HG03565 (cell line): Measurements from ENCODE around the gene LAMTOR1.

ENCODE experiments used
- ATAC-seq: cut with Tn5 transposase; IDR thresholded peaks from one replicate; pipeline ENCODE4 v1.9.1; 2021; ENCODE audit warnings: mild to moderate bottlenecking, moderate library complexity; ENCODE audit not compliant: unreplicated experiment

The LAMTOR1 gene

DNA sequence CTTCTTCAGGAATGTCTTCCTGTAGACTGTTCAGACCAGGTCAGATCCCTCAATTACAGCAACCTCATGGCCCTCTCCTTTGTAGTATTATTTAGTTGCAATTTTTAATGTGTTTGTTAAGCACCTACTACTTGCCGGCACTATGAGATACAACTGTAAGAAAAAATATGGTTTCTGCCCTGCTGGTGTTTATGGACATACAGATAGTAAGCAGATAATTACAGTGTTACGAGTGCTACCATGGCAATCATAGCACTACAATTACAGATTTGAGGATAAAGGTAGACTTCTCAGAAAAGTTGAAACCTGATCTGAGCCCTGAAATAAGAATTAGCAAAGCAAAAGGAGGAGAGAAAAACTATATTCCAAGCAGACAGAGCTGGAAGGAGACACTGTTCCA, 19.7 kb downstream of the LAMTOR1 start:
- no peak for ATAC-seq

DNA sequence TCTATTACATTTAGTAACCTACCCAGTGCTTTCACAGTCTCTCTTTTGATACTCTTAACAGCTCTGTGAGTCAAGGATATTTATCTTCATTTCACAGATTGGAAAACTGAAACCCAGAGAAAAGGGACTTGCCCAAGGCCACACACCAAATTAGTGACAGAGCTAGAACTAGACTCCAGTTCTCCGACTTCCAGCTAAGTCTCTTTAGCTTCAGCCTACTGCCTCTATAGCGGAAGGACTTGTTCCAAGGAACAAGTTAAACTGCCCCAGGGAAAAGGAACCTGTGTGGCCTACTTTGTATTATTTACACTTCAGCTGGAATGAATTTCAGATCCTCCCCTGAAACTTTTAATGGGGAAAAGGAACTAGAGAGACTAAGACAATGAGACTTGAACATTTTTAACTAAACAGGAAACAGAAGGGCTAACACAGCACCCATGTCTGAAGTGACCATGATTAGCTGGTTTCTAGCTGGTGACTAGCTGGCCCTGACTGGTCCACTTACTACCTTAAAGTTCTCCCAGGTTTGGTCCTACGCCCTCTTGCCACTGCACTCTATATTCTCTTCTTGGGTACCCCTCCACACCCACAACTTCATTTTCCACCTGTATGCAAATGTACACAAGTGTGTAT, 21.2 kb downstream of the LAMTOR1 start:
- no peak for ATAC-seq

DNA sequence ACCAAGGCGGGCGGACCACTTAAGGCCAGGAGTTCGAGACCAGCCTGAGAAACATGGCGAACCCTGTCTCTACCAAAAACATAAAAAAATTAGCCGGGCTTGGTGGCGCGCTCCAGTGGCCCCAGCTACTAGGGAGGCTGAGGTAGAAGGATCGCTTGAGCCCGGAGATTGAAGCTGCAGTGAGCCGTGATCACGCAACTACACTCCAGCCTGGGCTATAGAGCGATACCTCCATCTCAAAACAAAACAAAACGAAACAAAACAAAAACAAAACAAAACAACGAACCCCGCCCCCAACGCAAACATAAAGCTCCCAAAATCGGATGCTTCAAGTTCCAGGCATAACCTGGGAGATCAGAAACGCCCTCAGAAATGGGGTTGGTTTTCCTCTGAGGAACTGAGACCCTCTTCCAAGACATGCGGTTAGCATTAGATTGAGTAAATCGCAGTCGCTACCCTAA, 21.9 kb downstream of the LAMTOR1 start:
- no peak for ATAC-seq

DNA sequence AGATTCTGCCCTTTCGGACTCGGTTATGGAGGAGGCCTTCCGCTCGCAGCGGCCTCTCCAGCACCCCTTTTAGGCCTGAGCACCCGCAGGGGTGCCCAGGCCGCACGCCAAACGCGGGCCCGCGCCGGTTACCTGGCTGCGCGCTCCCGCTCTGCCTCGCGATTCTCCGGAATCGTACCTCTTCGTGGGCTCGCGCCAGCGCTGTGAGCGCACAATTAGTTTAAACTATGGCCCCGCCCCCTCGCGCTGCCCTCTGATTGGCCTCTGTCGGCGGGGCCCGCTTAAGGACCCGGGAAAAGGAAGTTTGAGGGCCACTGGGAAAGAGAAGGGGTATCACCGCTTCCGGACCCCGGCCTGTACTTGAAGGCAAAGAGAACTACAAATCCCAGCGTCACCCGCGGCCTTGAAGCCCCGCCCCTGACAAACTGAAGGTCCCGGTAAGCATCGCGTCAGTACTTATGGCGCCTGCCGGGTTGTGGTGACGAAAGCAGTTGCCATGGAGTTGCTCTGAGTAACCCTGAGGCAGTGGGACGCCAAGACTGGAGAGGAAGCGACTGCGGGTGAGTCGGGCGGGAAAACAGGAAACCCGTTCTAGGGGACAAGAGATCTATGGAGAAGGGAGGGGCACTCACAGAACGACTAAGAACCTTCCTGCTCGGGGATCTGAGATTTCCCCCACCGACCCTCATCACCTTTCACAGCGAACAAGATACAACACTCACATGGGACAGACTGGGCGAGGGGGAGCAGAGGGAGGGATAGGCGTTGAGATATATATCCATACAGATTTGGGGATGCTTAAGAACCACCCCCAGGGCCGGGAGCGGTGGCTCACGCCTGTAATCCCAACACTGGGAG, 22.5 kb downstream of the LAMTOR1 start, which contains the start of the genes LRRC51 and NUMA1:
Gene LRRC51 (plus strand): TSS at position 525 of the 858 bp plus-strand sequence. CDS start 8,234 bp downstream, outside the sequence.
Gene NUMA1 (minus strand): TSS at position 217 of the 858 bp plus-strand sequence. CDS start 44,599 bp downstream, outside the sequence.
- ATAC-seq, result peak; percentile 83

DNA sequence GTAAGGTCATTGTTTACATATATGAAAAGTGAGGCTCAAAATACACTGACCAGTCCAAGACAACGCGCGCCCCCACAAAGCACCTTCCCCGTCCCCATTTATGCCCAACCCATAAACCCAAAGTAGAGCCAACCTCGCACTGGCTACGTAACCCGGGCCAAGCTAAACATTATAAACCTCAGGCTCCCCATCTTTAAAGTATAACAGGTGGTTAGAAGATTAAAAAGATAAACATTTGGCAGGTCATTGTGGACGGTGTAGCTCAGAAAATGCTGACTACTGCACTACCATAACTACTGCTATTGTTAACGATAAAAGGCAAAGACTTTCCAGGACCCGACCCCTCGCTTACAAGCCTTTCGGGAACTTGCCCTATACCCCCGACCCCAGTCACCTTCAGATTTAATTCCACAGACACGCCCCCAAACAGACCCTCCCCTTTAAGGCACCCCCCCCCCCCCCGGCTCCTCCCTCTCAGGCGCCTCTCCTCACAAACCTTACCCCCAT, 23.2 kb downstream of the LAMTOR1 start:
- ATAC-seq, result no peak

DNA sequence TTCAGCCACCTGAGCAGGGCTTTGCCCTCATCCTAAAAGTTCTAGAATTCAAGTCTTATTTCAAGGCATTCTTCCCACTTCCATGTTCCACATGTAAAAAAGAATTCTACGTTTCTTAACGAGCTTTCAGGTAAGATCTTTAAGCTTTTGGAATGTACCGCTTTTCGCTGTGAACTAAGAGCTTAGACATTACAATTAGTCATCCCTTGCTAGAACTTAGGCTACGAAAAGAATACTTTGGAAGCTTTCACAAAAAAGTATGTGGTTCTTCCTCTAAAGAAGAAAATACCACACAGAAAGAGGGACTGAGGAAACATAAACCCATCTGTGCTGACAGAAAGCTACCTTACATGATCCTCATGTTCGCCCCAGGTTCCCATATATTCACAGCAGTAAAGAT, 24.6 kb downstream of the LAMTOR1 start:
- no peak for ATAC-seq

DNA sequence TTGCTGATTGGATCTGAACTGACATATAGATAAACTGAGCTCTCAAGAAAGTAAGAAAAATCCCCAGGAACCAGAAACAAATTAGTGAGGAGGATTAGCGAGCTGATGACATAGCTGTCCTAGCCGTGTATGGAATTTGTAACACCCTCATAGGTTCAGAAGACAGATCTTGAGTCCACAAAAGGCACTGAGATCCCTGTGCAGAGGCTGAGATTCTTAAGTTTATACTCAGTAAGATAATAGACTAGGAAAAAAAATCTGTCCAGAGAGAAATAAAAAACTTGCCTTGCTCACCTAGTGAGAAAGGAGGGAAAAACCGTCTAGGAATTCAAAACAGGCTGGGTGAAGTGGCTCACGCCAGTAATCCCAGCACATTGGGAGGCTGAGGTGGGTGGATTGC, 27.3 kb downstream of the LAMTOR1 start:
- no peak for ATAC-seq

DNA sequence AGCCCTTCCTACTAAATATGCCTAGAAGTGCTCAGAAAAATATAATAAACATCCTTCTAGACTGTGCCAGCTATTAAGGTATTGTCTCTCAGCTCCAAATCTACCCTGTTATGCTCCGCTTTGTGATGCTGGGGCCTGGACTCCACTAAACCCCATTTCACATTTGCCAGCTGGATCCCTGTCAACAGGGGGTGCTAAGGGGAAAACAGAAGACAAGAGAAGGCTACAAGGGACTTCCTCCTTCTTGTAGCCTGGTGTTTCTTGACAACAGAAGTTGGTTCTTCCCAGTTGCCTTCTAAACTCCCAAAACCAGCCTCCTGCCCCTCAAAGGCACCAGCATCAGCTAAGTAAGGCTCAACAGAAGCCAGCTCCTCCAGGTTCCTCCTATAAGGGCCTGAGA, 28.0 kb downstream of the LAMTOR1 start:
- ATAC-seq, result no peak

DNA sequence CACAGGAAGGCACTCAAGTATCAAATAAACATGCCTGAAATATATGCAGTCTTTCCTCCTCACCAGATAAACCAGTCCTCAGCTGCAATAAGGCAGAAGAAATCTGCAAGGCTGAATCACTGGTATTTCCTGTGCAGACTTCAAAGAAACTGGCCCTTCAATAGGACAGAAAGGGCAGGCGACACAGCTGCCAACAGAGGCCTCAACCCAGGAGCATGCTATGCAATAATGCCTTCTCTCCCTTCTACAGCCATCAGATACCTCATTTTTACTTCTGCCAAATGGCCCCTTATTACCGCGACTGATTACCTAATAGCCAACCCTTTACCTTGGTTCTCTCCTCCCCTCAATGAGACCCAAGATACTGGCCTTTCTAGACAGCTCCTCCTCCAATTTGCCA, 30.7 kb downstream of the LAMTOR1 start:
- ATAC-seq, result no peak

DNA sequence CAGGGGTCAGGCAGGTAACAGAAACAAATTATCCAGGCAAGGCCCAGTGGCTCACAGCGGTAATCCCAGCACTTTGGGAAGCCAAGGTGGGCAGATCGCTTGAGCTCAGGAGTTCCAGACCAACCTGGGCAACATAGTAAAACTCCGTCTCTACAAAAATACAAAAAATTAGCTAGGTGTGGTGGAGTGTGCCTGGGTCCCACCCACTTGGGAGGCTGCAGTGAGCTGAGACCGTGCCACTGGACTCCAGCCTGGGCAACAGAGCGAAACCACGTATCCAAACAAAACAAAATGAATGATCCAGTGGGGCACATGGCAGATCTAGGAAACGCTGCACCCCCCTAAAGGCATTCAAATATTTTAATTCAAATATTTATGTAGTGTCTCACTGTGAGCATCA, 32.6 kb downstream of the LAMTOR1 start:
- ATAC-seq, result no peak

DNA sequence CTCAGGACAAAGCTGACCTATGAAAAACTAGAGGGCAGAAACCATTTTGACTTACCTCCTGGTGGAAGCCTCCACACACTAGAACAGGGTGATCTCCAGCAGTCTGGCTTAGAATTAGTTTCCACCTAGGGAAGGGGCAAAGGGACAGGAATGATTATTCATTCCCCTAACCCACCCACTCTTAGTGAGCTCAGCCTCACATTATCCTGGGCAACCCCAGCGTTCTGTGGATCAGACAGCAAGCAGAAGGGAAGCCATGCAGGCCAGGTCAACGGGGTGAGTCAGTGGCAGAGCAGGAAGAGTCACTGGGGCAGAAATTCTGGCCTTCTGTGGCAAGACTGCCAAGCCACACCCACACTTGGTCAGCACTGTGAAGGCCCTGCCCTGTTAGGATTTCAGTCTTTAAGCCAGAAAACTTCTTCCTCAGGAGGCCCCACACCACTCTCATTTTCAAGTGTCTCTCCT, 33.3 kb downstream of the LAMTOR1 start:
- no peak for ATAC-seq

DNA sequence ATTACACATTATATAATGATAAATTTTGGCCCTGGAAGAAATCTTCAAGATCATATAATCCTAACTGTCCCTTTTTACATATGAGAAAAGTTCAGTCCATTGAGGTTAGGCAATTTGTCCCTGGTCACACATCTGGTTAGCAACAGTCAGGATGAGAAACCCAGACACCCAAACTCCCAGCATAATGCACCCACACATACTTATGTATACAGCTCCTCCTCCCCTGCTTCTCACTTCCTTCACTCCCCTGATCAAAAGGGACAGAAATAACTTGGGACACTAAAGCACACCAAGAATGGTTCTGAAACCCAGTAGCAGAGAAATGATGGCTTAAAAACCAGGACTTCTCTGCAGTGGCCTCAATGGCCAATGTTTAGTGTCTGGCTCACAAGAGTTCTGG, 33.9 kb downstream of the LAMTOR1 start:
- no peak for ATAC-seq

DNA sequence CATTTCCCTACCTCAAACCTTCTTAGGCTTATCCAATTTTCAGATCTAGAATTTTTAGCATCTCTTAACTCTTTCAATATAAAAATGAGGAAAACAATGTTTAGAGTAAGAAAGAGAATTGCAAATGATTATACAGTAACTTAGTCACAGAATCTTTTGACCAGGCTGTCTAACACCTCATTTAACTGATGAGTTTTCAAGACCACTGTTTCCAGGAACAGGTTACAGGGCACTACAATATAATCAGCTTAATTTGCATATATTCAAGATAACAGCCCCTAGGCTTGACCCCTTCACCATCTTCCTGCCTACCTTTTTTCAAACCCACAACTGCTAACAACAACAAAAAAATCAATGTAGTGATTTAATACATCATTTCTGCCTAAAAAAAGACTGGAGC, 35.4 kb downstream of the LAMTOR1 start:
- no peak for ATAC-seq

DNA sequence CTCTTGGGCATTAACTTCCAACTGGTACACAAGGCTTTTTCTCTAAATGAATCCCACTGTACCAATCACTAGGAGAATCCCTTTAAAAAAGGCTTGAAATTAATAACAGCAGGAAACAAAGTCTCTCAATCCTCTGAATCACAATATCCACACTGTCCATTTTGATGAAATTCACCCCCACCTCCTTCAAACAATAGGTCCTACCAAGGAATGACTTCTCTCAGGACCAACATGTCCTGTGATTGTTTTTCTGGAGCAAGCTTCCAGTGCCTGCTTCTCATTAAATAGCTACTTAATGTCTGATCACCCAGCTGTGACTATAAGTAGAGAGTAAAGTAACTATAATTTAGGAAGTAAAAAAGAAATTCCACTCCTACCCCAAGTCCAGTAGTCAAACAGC, 35.8 kb downstream of the LAMTOR1 start:
- no peak for ATAC-seq

DNA sequence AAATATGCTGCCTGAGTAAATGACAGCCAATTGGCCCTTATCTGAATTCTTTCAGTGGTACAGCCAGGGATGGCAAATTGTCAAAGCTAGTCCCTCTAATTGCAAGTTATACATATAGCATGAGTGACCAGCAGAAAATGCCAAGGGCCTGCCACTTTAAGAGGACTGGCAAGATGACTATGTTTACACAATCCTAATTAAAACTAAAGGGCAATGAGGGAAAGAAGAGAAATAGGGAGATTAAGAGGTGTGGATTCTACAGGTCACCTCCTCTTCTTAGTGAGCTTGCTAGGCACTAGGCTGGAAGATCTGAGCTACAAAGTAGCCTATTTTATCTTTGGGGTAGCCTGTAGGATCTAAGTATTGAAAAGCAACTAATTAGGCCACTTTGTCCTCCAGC, 36.2 kb downstream of the LAMTOR1 start:
- no peak for ATAC-seq

DNA sequence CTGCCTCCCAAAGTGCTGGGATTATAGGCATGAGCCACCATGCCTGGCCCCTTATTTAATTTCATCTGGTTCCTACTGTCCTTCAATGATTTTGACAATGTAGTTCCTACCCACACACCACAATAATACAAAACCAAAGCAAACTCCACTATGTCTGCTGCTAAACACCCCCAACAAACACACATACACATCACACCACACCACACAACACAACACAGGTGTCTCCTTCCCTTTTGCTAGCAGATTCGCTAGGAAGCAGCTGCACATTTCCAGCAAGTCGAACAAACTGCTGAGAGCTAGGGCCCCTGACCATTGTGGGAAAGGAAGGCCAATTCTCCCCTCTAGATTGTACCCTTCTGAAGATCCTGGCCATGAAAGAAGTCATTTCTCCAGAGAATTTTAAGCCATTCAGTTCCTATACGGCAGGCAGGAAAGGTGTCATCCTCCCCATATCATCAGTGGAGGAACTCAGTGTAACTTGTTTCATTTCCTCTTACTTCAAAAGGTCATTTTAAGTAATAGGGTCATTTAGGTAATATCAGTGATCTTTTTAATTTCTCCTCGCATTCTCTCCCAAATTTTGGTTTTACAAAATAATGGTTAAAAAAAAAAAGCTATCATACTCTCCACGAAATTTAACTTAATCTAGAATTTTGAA, 41.2 kb downstream of the LAMTOR1 start:
- no peak for ATAC-seq

DNA sequence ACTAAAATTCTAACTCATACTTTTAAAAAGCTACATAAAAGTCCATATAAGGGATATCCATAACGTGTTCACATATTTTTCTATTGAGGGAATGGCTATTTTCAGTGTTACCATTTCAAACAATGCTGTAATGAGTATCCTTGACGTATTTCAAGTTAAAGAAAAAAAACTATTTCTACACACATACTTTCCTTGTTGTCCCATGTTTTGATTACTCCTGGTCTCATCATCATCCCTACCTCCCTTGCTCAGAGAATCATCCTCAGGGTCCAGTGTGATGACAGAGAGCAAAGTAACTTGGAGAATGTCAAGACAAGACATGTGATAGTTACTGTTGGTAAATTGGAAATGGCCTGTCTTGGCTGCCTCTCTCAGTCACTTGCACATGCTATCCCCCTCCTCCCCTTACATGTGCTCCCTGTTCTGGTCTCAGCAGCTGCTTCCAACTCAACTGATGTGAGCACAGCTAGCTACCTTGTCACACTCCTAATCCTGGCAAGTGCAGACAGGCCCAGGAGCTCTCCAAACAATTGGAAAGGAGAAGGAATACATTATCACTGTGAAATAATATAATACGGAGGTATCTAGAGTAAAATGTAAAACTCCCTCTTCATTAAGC, 44.6 kb downstream of the LAMTOR1 start:
- ATAC-seq, result no peak

DNA sequence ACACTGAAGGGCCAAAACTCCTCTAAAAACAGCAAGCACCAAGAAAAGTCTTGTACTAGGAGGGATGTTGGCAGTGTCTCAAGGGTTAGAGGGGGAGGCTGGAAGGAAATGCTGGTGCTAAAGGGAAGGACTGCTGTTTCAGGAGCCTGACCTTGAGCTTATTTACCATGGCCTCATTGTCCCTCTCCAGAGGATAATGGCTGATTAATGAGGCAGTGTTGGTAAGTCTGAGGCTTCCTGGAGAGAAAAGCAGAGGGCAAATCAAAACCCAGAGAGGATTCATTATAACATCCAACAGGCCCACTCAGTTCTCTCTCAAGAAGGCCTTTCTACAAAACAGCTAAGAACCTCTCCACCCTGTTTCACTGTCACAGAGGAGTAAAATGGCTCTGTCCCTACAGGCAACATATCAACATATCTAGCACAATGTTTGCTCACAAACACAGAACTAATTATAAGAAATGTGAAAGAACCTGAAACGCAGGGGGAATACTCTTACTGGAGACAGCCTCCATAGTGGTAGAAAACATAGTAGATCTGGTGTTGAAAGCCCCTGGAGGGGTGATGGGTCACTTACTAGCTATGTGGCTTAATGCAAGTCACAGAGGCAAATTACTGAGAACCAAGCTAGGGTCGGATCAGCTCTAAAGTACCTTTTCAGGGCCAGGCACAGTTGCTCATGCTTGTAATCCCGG, 54.2 kb downstream of the LAMTOR1 start:
- no peak for ATAC-seq
